Spleen (tissue), 7 donors: Measurements from ENCODE around the gene CPNE2.

ENCODE experiments used
- POLR2A ChIP-seq, 3 donors: fragments of 450-650 bp; IDR thresholded peaks; one replicate each; pipeline ENCODE4 v1.5.1; 2017; ENCODE audit warnings: antibody characterized with exemption in 3 of 3, mild to moderate bottlenecking in 1 of 3
- TF ChIP-seq, protein P1 (sequence below), 11 experiments: fragments of 200-600 bp in 7 of 11; fragments of 450-650 bp in 4 of 11; sonication (generic) in 4 of 11; IDR thresholded peaks in 8 of 11; conservative IDR thresholded peaks in 3 of 11; 1 replicate in 7 of 11; 2 replicates in 4 of 11; pipeline versions ENCODE4 v1.4.0 to v1.8.0; 2016 to 2021; ENCODE audit warnings: antibody characterized with exemption in 11 of 11, inconsistent platforms in 4 of 11, mild to moderate bottlenecking in 1 of 11
- donor health status: DM: no; HTN: no; CAD: no; lungs with moderate emphysema.
- donor health status: DM: no; HTN: no; CAD: no.
- donor health status: DM: no; HTN: no; CAD: no.

- TF ChIP-seq, protein P1, sequence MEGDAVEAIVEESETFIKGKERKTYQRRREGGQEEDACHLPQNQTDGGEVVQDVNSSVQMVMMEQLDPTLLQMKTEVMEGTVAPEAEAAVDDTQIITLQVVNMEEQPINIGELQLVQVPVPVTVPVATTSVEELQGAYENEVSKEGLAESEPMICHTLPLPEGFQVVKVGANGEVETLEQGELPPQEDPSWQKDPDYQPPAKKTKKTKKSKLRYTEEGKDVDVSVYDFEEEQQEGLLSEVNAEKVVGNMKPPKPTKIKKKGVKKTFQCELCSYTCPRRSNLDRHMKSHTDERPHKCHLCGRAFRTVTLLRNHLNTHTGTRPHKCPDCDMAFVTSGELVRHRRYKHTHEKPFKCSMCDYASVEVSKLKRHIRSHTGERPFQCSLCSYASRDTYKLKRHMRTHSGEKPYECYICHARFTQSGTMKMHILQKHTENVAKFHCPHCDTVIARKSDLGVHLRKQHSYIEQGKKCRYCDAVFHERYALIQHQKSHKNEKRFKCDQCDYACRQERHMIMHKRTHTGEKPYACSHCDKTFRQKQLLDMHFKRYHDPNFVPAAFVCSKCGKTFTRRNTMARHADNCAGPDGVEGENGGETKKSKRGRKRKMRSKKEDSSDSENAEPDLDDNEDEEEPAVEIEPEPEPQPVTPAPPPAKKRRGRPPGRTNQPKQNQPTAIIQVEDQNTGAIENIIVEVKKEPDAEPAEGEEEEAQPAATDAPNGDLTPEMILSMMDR (IDR thresholded peaks at IDR 0.05 in 8 of 11, conservative IDR thresholded peaks at IDR 0.05 in 3 of 11) = no peak
- no peak for TF ChIP-seq POLR2A (IDR thresholded peaks at IDR 0.05)
Observed at GRCh38 chr16:57196286-57196685, 103.9 kb downstream of the CPNE2 start.
